Measurements from ENCODE around the gene CES1.

GRCh38 chr16:55825115-55825728 is 7.7 kb downstream of the CES1 start:
- TF ChIP-seq, protein P1, sequence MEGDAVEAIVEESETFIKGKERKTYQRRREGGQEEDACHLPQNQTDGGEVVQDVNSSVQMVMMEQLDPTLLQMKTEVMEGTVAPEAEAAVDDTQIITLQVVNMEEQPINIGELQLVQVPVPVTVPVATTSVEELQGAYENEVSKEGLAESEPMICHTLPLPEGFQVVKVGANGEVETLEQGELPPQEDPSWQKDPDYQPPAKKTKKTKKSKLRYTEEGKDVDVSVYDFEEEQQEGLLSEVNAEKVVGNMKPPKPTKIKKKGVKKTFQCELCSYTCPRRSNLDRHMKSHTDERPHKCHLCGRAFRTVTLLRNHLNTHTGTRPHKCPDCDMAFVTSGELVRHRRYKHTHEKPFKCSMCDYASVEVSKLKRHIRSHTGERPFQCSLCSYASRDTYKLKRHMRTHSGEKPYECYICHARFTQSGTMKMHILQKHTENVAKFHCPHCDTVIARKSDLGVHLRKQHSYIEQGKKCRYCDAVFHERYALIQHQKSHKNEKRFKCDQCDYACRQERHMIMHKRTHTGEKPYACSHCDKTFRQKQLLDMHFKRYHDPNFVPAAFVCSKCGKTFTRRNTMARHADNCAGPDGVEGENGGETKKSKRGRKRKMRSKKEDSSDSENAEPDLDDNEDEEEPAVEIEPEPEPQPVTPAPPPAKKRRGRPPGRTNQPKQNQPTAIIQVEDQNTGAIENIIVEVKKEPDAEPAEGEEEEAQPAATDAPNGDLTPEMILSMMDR (IDR thresholded peaks at IDR 0.05; ENCODE audit: low read depth, low read length, poor library complexity, severe bottlenecking), result no peak
- no peak for TF ChIP-seq EZH2phosphoT487 (IDR thresholded peaks at IDR 0.05; ENCODE audit: borderline replicate concordance, low read length)
